K562 (cell line): ENCODE results near the gene KIF27.

ENCODE experiments used
- NR3C1 ChIP-seq: sonication (generic); formaldehyde crosslinking; IDR thresholded peaks from 2 replicates; pipeline ENCODE4 v1.8.1; 2022; ENCODE audit warnings: missing genetic modification reagents
- POLR2AphosphoS5 ChIP-seq: IDR thresholded peaks from 2 replicates; pipeline ENCODE4 v1.6.1; 2011; ENCODE audit warnings: mild to moderate bottlenecking, low read depth, low read length, moderate library complexity; ENCODE audit not compliant: control insufficient read depth, insufficient read depth
- SIN3A ChIP-seq, 2 experiments: fragments of 150-350 bp in 1 of 2; IDR thresholded peaks; 2 replicates each; pipeline ENCODE4 v1.6.1; 2011 to 2016; ENCODE audit warnings: borderline replicate concordance in 2 of 2, low read depth in 2 of 2, low read length in 2 of 2, mild to moderate bottlenecking in 2 of 2, moderate library complexity in 2 of 2; ENCODE audit not compliant: control insufficient read depth in 1 of 2
- SMAD4 ChIP-seq: fragments of 250-450 bp; sonication (Bioruptor Pico); conservative IDR thresholded peaks from 2 replicates; pipeline ENCODE4 v1.8.0; 2021; ENCODE audit warnings: inconsistent platforms, mild to moderate bottlenecking, moderate library complexity
- SMARCE1 ChIP-seq: fragments of 450-650 bp; IDR thresholded peaks from 2 replicates; pipeline ENCODE4 v1.7.1; 2016; ENCODE audit warnings: mild to moderate bottlenecking
- TF ChIP-seq, protein P1 (sequence below): sonication (generic); formaldehyde crosslinking; IDR thresholded peaks from 2 replicates; pipeline ENCODE4 v1.8.0; 2022; ENCODE audit warnings: missing genetic modification reagents, mild to moderate bottlenecking, borderline replicate concordance
- TF ChIP-seq, protein P2 (sequence below): fragments of 450-650 bp; IDR thresholded peaks from 2 replicates; pipeline ENCODE4 v1.6.1; 2016; ENCODE audit warnings: low read depth, mild to moderate bottlenecking, moderate library complexity
- TF ChIP-seq, protein P3 (sequence below): fragments of 450-650 bp; IDR thresholded peaks from 2 replicates; pipeline ENCODE4 v1.6.1; 2016
- TF ChIP-seq, protein P4 (sequence below): sonication (generic); formaldehyde crosslinking; IDR thresholded peaks from 2 replicates; pipeline ENCODE4 v1.8.0; 2022; ENCODE audit warnings: mild to moderate bottlenecking, low read depth, missing genetic modification reagents

DNA sequence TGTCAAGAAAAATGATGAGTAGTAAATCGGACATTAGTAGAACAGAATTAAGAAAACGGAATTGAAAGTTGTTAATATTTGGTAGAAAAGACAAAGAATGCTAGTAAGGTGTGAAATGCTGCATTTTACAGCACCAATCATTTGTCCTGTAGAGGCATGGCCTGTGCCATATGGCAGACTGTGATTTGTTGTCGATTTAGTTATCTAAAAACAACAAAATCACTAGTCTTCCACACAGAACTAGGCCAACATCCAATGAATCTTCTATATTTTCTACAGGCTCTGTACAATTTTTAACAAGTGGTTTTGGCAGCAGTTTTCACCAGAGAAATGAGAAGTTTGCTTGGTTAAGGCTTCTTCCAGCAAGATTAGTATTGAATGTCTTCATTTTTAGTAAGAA lies 48.4 kb upstream of the KIF27 start:
- TF ChIP-seq SMARCE1 (no peak), SMAD4 (no peak), SIN3A (IDR thresholded peaks at IDR 0.05; ENCODE audit: borderline replicate concordance in 2 of 2, control insufficient read depth in 1 of 2, low read depth in 2 of 2, low read length in 2 of 2) (no peak), POLR2AphosphoS5 (no peak), NR3C1 (CRISPR knock-in tag) (no peak)
- TF ChIP-seq, protein P1, sequence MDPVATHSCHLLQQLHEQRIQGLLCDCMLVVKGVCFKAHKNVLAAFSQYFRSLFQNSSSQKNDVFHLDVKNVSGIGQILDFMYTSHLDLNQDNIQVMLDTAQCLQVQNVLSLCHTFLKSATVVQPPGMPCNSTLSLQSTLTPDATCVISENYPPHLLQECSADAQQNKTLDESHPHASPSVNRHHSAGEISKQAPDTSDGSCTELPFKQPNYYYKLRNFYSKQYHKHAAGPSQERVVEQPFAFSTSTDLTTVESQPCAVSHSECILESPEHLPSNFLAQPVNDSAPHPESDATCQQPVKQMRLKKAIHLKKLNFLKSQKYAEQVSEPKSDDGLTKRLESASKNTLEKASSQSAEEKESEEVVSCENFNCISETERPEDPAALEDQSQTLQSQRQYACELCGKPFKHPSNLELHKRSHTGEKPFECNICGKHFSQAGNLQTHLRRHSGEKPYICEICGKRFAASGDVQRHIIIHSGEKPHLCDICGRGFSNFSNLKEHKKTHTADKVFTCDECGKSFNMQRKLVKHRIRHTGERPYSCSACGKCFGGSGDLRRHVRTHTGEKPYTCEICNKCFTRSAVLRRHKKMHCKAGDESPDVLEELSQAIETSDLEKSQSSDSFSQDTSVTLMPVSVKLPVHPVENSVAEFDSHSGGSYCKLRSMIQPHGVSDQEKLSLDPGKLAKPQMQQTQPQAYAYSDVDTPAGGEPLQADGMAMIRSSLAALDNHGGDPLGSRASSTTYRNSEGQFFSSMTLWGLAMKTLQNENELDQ (CRISPR knock-in tag): no peak
- TF ChIP-seq, protein P2, sequence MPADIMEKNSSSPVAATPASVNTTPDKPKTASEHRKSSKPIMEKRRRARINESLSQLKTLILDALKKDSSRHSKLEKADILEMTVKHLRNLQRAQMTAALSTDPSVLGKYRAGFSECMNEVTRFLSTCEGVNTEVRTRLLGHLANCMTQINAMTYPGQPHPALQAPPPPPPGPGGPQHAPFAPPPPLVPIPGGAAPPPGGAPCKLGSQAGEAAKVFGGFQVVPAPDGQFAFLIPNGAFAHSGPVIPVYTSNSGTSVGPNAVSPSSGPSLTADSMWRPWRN: no peak
- TF ChIP-seq, protein P3, sequence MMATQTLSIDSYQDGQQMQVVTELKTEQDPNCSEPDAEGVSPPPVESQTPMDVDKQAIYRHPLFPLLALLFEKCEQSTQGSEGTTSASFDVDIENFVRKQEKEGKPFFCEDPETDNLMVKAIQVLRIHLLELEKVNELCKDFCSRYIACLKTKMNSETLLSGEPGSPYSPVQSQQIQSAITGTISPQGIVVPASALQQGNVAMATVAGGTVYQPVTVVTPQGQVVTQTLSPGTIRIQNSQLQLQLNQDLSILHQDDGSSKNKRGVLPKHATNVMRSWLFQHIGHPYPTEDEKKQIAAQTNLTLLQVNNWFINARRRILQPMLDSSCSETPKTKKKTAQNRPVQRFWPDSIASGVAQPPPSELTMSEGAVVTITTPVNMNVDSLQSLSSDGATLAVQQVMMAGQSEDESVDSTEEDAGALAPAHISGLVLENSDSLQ: no peak
- TF ChIP-seq, protein P4, sequence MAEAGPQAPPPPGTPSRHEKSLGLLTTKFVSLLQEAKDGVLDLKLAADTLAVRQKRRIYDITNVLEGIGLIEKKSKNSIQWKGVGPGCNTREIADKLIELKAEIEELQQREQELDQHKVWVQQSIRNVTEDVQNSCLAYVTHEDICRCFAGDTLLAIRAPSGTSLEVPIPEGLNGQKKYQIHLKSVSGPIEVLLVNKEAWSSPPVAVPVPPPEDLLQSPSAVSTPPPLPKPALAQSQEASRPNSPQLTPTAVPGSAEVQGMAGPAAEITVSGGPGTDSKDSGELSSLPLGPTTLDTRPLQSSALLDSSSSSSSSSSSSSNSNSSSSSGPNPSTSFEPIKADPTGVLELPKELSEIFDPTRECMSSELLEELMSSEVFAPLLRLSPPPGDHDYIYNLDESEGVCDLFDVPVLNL (CRISPR knock-in tag): no peak
